ENCODE data around the gene GTSE1. TPM values are rescaled to one million over a fixed set of nuclear protein-coding genes. Genes with fewer than 3 reads are reported as not detected.
A peak's percentile ranks its signal among the peaks of the same experiment; 100 is the strongest.

GTSE1 gene
- polyA plus RNA-seq, 3 donors, result 0.04 TPM; not detected in 2

GRCh38 chr22:46251816-46252380, 44.8 kb upstream of the GTSE1 start:
- Histone ChIP-seq H3K4me3 (replicated peaks in 1 of 3; ENCODE audit: low read depth in 2 of 3, low read length in 3 of 3) (no peak overlapping the region), H3K9me3 (replicated peaks in 1 of 2; ENCODE audit: control insufficient read depth in 1 of 2, insufficient read depth in 1 of 2, low read length in 2 of 2) (no peaks in the 10 kb centered on the region), H3K27me3 (ENCODE audit: control insufficient read depth in 2 of 2, insufficient read depth in 2 of 2, low read length in 2 of 2) (no peaks in the 10 kb centered on the region), H3K4me2 (replicated peaks; ENCODE audit: extremely low read depth, low read length, poor library complexity, severe bottlenecking) (no peak overlapping the region), H3K36me3 (replicated peaks in 1 of 2; ENCODE audit: control insufficient read depth in 1 of 2, insufficient read depth in 2 of 2, low read length in 2 of 2) (no peaks in the 10 kb centered on the region), H3K4me1 (ENCODE audit: control insufficient read depth in 1 of 2, insufficient read depth in 2 of 2, low read length in 2 of 2) (peaks cover 14 to 19% of the 10 kb centered on the region in 2 donors), H3K9ac (ENCODE audit: insufficient read depth, low read length, poor library complexity, severe bottlenecking) (no peak overlapping the region), H4K20me1 (ENCODE audit: insufficient read depth, low read length) (no peaks in the 10 kb centered on the region), H3K79me2 (ENCODE audit: insufficient read depth, low read length) (peaks cover 4% of the 10 kb centered on the region), H3K27ac (ENCODE audit: low read depth in 1 of 2, low read length in 2 of 2) (no peak overlapping the region), H2AFZ (ENCODE audit: insufficient read depth, low read depth, low read length, poor library complexity, severe bottlenecking) (no peak overlapping the region)
- Mint-ChIP-seq H3K36me3 (peaks cover 2 to 5% of the 10 kb centered on the region in 2 donors), H3K27ac (no peak overlapping the region), H3K4me3 (no peak overlapping the region), H3K9me3 (peaks cover 0 to 2% (median 0%) of the 10 kb centered on the region in 7 donors), H3K4me1 (peaks cover 26% of the 10 kb centered on the region), H3K27me3 (ENCODE audit: low read depth in 3 of 3) (peaks cover 0 to 4% (median 1%) of the 10 kb centered on the region in 3 donors)
- WGBS (ENCODE audit: insufficient coverage), result no CpG with 5 or more reads among the region's 9 CpGs
- no peak for TF ChIP-seq CTCF (IDR thresholded peaks at IDR 0.05)
- intact Hi-C loops (cut with micrococcal nuclease), result loop anchor here in 1 of 2 donors (5.0 kb wide), 1 partner anchor 100 kb away; the partner anchor contains the start of gene PPARA
- no peak for DNase-seq

DNA sequence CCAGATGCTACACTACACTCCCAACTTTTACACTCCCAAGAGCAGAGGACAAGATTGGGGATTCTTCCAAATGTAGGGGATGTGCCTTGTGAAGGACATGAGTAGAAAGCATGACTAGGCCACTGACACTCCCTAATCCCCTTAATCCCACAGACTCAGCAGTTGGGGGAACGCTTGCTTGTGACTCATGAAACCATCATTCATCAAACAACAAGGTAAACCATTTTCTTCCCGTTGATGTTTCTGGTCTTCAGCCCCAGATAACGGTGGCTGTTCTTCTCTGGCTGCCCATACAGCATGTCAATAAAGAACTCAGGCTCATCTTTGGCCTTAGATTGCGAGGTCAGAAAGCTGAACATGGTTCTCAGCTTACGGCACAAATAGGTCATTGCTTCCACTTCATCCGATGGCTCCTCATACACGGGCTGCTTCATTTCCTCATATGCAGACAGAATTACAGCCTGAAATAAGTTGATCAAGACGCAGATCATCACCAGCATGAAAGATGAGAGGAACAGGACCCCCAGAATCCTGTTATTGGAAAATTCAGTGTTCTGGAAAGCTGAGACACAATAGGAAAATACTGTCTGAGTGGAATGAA, 40.2 kb upstream of the GTSE1 start:
- H3K36me3 ChIP-seq (replicated peaks in 1 of 2; ENCODE audit: control insufficient read depth in 1 of 2, insufficient read depth in 2 of 2, low read length in 2 of 2), result no peaks in the 10 kb centered on the region
- Mint-ChIP-seq H3K4me1 (peaks cover 28% of the 10 kb centered on the region), H3K4me3 (no peak overlapping the region), H3K27ac (peak overlapping the region in 1 of 7 donors; percentile 40), H3K9me3 (peaks cover 0 to 4% (median 0%) of the 10 kb centered on the region in 7 donors), H3K36me3 (peaks cover 3 to 4% of the 10 kb centered on the region in 2 donors), H3K27me3 (ENCODE audit: low read depth in 3 of 3) (peaks cover 4 to 8% (median 5%) of the 10 kb centered on the region in 3 donors)
- H3K4me1 ChIP-seq (ENCODE audit: control insufficient read depth in 1 of 2, insufficient read depth in 2 of 2, low read length in 2 of 2), result peaks cover 14 to 18% of the 10 kb centered on the region in 2 donors
- H3K9ac ChIP-seq (ENCODE audit: insufficient read depth, low read length, poor library complexity, severe bottlenecking), result no peak overlapping the region
- 94% methylated on average over 7 of the region's 8 CpGs for WGBS (ENCODE audit: insufficient coverage)
- no peaks in the 10 kb centered on the region for H3K79me2 ChIP-seq (ENCODE audit: insufficient read depth, low read length)
- H3K27me3 ChIP-seq (ENCODE audit: control insufficient read depth in 2 of 2, insufficient read depth in 2 of 2, low read length in 2 of 2), result peaks cover 3 to 8% of the 10 kb centered on the region in 2 donors
- intact Hi-C loops (cut with micrococcal nuclease), result no loop called here
- no peak for TF ChIP-seq CTCF (IDR thresholded peaks at IDR 0.05)
- DNase-seq, result no peak
- no peaks in the 10 kb centered on the region for H4K20me1 ChIP-seq (ENCODE audit: insufficient read depth, low read length)
- H3K27ac ChIP-seq (ENCODE audit: low read depth in 1 of 2, low read length in 2 of 2), result no peak overlapping the region
- H3K4me3 ChIP-seq (replicated peaks in 1 of 3; ENCODE audit: low read depth in 2 of 3, low read length in 3 of 3), result no peak overlapping the region
- H3K4me2 ChIP-seq (replicated peaks; ENCODE audit: extremely low read depth, low read length, poor library complexity, severe bottlenecking), result no peak overlapping the region
- no peaks in the 10 kb centered on the region for H3K9me3 ChIP-seq (replicated peaks in 1 of 2; ENCODE audit: control insufficient read depth in 1 of 2, insufficient read depth in 1 of 2, low read length in 2 of 2)
- H2AFZ ChIP-seq (ENCODE audit: insufficient read depth, low read depth, low read length, poor library complexity, severe bottlenecking), result no peak overlapping the region
